Stimulated activated CD8-positive, alpha-beta memory T cell treated with anti-CD3 and anti-CD28 coated beads, Interleukin-2, amount 100 ng/mL, for 1 hour (primary cell): ENCODE measurements around the gene OR52E8.

Experiments
- DNase-seq, 2 donors: peaks; one replicate each; pipeline ENCODE4 v3.0.0-alpha.2; 2020; ENCODE audit warnings: low read depth in 2 of 2

Gene OR52E8

DNA sequence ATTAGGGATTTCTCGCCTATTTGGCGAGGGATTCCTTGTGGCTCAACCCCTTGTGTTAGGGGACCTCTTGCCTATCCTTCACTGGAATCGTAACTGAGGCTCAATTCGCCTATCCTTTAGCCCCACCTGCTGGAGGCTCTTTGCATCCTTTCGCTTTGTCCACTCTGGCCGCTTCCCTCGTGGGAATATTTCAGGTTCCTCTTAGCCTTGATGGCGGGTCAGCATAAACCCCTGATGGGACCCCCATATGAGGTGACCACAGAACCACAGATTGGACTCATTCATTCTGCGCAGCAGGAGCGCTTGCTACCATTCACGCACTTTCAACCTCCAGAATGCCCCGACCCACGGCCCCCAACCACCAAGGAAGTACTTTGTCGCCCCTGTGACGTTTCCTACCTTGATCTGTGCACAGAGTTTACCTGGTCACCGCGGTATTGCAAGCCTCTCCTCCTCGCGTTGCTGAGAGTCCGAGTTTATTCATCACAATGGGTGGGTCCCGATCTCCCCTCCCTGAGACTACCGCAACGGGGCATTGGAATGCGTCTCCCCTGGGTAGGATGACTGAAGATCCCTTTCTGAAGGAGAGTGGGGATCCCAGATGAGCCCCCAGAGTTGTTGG, 48.9 kb downstream of the OR52E8 start, which contains the start of gene OR52N2:
Gene OR52N2, plus strand, starts transcription at position 425 of the 622 bp plus-strand sequence. CDS start 11,412 bp downstream, outside the sequence.
- peak; percentile 38 for DNase-seq

DNA sequence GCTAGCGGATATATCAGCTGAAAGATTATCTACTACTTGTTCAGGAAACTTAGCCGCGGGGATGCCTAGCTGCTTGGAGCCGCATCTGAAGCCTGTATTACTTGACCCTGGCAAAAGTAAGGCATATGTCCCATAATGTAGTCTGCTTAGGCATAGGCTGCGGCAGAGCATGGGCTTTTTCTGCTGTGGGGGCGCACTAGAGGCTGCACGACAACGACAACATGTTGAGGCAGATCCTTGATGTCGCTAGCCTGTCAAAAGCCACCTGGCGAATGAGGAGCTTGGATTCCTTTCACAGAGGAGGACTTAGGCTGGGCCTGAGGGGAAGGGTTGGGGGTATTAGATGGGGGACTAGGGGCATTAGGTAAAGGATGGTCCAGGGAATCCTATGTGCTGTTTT, 49.9 kb downstream of the OR52E8 start:
- DNase-seq, result no peak
